Neural cell (in vitro differentiated cells): ENCODE measurements around the gene SPRN. TPM values are rescaled to one million over a fixed set of nuclear protein-coding genes. Genes with fewer than 3 reads are reported as not detected.

Experiments
- H2AFZ ChIP-seq: fragments of 200-600, 300-800 bp; sonication (generic), shearing (Covaris generic); 2 replicates; pipeline ENCODE4 v1.6.0; 2014; ENCODE audit warnings: low read depth, mild to moderate bottlenecking, antibody characterized with exemption, low read length, moderate library complexity
- H3F3A ChIP-seq: fragments of 200-600 bp; shearing (Covaris generic); 2 replicates; pipeline ENCODE4 v1.6.1; 2016; ENCODE audit warnings: mild to moderate bottlenecking, moderate library complexity, mixed read lengths, antibody characterized with exemption, low read length; ENCODE audit not compliant: insufficient read depth, poor library complexity, severe bottlenecking
- H3K27ac ChIP-seq: fragments of 200-600, 300-800 bp; sonication (generic), shearing (Covaris generic); 2 replicates; pipeline ENCODE4 v1.5.1; 2014; ENCODE audit warnings: mild to moderate bottlenecking, low read length, moderate library complexity
- H3K27me3 ChIP-seq: fragments of 300-800, 200-600 bp; sonication (generic), shearing (Covaris generic); 2 replicates; pipeline ENCODE4 v1.6.0; 2014; ENCODE audit warnings: mild to moderate bottlenecking, low read depth, low read length, moderate library complexity; ENCODE audit not compliant: insufficient read depth
- H3K36me3 ChIP-seq: fragments of 300-800, 200-600 bp; sonication (generic), shearing (Covaris generic); 2 replicates; pipeline ENCODE4 v1.5.1; 2014; ENCODE audit warnings: mild to moderate bottlenecking, antibody characterized with exemption, low read length, moderate library complexity; ENCODE audit not compliant: insufficient read depth
- H3K4me2 ChIP-seq: fragments of 300-800, 200-600 bp; sonication (generic), shearing (Covaris generic); 2 replicates; pipeline ENCODE4 v1.6.0; 2014; ENCODE audit warnings: mild to moderate bottlenecking, low read length
- H3K4me3 ChIP-seq: fragments of 300-800, 200-600 bp; sonication (generic), shearing (Covaris generic); 2 replicates; pipeline ENCODE4 v1.5.1; 2014; ENCODE audit warnings: mild to moderate bottlenecking, low read length, moderate library complexity
- H3K79me2 ChIP-seq: fragments of 200-600 bp; shearing (Covaris generic); replicated peaks from 2 replicates; pipeline ENCODE4 v1.6.0; 2014; ENCODE audit warnings: mild to moderate bottlenecking, low read length, moderate library complexity; ENCODE audit not compliant: insufficient read depth
- H3K9ac ChIP-seq: fragments of 300-800, 200-600 bp; sonication (generic), shearing (Covaris generic); 2 replicates; pipeline ENCODE4 v1.6.1; 2016; ENCODE audit warnings: mild to moderate bottlenecking, low read length, mixed read lengths
- H3K9me2 ChIP-seq: fragments of 200-600 bp; shearing (Covaris generic); 2 replicates; pipeline ENCODE4 v1.6.1; 2016; ENCODE audit warnings: mild to moderate bottlenecking, low read length, mixed read lengths; ENCODE audit not compliant: insufficient read depth
- H3K9me3 ChIP-seq: fragments of 200-600, 300-800 bp; sonication (generic), shearing (Covaris generic); 2 replicates; pipeline ENCODE4 v1.6.1; 2016; ENCODE audit warnings: mild to moderate bottlenecking, mixed run types, low read length, moderate library complexity, mixed read lengths
- H4K20me1 ChIP-seq: fragments of 200-600 bp; shearing (Covaris generic); 2 replicates; pipeline ENCODE4 v1.6.1; 2016; ENCODE audit warnings: mild to moderate bottlenecking, mixed run types; ENCODE audit not compliant: insufficient read depth
- EP300 ChIP-seq: fragments of 450-650 bp; conservative IDR thresholded peaks from 2 replicates; pipeline ENCODE4 v1.6.1; 2014; ENCODE audit warnings: antibody characterized with exemption, mild to moderate bottlenecking, moderate library complexity; ENCODE audit not compliant: poor library complexity, severe bottlenecking
- EZH2 ChIP-seq: fragments of 200-600, 300-800 bp; shearing (Covaris generic), sonication (generic); IDR thresholded peaks from 2 replicates; pipeline ENCODE4 v1.6.1; 2014; ENCODE audit warnings: antibody characterized with exemption, low read length, borderline replicate concordance, mild to moderate bottlenecking; ENCODE audit not compliant: insufficient read depth, poor library complexity, severe bottlenecking
- MXI1 ChIP-seq: fragments of 450-650 bp; conservative IDR thresholded peaks from 2 replicates; pipeline ENCODE4 v1.6.1; 2014; ENCODE audit warnings: antibody characterized with exemption, mild to moderate bottlenecking; ENCODE audit not compliant: poor library complexity, severe bottlenecking
- POLR2AphosphoS5 ChIP-seq: IDR thresholded peaks from 2 replicates; pipeline ENCODE4 v1.6.1; 2012
- RAD21 ChIP-seq: fragments of 450-650 bp; conservative IDR thresholded peaks from 2 replicates; pipeline ENCODE4 v1.6.1; 2014; ENCODE audit warnings: antibody characterized with exemption, mild to moderate bottlenecking, moderate library complexity
- REST ChIP-seq: IDR thresholded peaks from 2 replicates; pipeline ENCODE4 v1.6.1; 2012; ENCODE audit warnings: borderline replicate concordance
- SMC3 ChIP-seq: fragments of 450-650 bp; conservative IDR thresholded peaks from 2 replicates; pipeline ENCODE4 v1.6.1; 2014; ENCODE audit warnings: antibody characterized with exemption, mild to moderate bottlenecking, moderate library complexity; ENCODE audit not compliant: poor library complexity
- TAF1 ChIP-seq: IDR thresholded peaks from 2 replicates; pipeline ENCODE4 v1.6.1; 2012; ENCODE audit warnings: low read depth
- polyA plus RNA-seq: library from polyadenylated mRNA; depleted of rRNA; stranded (reverse); fragments of >200 nt; gene quantifications from 2 replicates; pipeline ENCODE4 v1.2.3, GENCODE V29; 2014
- TF ChIP-seq, protein P1 (sequence below): fragments of 450-650 bp; IDR thresholded peaks from 2 replicates; pipeline ENCODE4 v1.5.1; 2014; ENCODE audit warnings: antibody characterized with exemption, mild to moderate bottlenecking, moderate library complexity; ENCODE audit not compliant: poor library complexity, severe bottlenecking

Gene SPRN
- polyA plus RNA-seq, 1 donor from 2014 or later: 1.1 TPM

DNA sequence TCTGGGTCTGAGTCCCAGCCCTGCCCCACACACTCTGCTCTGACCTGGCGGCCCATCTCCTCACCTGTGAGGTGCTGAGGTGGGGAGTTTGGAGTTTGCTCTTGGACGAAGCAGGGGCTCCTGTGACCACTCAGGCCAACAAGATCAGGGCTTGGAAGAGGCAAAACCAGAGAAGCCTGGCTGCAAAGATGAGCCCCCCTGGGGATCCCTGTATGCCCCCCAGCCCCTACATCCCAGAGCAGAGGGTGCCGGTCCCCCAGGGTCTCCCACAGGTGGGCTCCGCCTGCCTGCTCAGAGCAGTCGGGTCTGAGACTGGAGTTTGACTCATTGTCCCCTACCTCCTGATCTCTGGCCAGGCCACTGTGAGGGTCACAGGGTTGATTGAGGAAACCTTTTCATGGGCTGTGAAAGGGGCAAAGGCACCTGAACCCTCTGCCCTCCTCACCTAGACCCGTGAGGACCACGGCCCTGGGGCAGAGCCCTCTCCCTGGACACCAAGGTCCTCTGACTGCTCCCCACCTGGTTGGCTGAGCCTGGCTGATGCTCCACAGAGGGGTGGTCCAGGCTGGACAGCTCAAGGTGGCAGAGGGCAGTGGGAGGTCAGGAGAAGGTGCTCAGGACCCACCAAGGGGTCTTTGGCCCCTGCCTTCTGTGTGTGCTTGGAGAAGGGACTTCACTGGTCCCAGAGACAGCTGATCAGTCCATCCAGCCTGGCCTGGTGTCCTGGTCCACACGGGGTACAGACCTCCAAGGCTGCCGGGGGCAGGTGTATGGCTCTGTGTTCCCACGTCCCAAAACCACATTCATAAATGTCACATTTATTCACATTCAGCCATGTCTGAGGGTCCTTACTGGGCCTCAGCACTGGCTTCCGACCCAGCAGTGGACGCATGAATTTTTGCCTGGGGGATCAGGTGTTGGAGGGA, 20.2 kb upstream of the SPRN start:
- Histone ChIP-seq H2AFZ (no peak overlapping the region), H3K9me3 (peaks cover 17% of the 10 kb centered on the region), H3K27me3 (no peaks in the 10 kb centered on the region), H3F3A (no peaks in the 10 kb centered on the region), H3K9ac (no peak overlapping the region), H3K36me3 (no peaks in the 10 kb centered on the region), H3K4me2 (no peak overlapping the region), H3K79me2 (no peaks in the 10 kb centered on the region), H3K9me2 (no peaks in the 10 kb centered on the region), H4K20me1 (no peaks in the 10 kb centered on the region), H3K27ac (no peak overlapping the region), H3K4me3 (no peak overlapping the region)
- TF ChIP-seq EZH2 (no peak), TAF1 (no peak), RAD21 (no peak), MXI1 (no peak), REST (no peak), SMC3 (no peak), EP300 (no peak), POLR2AphosphoS5 (no peak)
- TF ChIP-seq, protein P1, sequence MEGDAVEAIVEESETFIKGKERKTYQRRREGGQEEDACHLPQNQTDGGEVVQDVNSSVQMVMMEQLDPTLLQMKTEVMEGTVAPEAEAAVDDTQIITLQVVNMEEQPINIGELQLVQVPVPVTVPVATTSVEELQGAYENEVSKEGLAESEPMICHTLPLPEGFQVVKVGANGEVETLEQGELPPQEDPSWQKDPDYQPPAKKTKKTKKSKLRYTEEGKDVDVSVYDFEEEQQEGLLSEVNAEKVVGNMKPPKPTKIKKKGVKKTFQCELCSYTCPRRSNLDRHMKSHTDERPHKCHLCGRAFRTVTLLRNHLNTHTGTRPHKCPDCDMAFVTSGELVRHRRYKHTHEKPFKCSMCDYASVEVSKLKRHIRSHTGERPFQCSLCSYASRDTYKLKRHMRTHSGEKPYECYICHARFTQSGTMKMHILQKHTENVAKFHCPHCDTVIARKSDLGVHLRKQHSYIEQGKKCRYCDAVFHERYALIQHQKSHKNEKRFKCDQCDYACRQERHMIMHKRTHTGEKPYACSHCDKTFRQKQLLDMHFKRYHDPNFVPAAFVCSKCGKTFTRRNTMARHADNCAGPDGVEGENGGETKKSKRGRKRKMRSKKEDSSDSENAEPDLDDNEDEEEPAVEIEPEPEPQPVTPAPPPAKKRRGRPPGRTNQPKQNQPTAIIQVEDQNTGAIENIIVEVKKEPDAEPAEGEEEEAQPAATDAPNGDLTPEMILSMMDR: no peak

DNA sequence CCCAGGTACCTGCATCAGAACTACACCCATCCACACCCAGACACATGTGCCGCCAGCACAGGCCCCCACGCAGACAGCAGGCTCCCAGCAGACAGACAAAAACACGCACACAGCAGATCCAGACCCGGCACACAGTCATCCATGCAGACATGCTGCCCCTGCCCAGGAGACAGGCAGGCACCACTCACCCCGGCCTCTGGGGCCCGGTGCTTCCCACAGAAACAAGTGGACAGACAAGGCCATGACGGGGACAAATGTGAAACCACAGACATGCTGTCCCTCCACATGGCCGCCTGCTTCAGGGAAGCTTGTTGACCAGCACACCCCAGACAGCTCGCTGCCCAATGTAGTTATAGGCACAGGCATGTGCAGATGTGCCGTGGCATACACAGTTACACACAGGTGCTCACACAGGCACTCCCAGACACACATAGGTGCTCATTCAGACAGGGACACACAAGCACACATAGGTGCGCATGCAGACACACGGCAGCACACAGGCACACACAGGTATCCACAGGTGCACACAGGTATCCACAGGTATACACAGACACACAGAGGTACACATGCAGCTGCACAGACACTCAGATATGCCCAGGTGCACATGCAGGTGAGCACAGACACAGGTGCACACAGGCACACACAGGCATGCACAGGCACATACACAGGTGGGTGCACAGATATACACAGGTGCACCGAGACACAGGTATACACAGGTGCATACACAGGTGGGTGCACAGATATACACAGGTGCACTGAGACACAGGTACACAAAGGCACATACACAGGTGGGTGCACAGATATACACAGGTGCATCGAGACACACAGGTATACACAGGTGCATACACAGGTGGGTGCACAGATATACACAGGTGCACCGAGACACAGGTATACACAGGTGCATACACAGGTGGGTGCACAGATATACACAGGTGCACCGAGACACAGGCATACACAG, 18.8 kb upstream of the SPRN start:
- H3F3A ChIP-seq: no peaks in the 10 kb centered on the region
- no peak overlapping the region for H3K4me2 ChIP-seq
- no peaks in the 10 kb centered on the region for H3K79me2 ChIP-seq
- no peaks in the 10 kb centered on the region for H3K27me3 ChIP-seq
- TF ChIP-seq, protein P1: no peak
- no peaks in the 10 kb centered on the region for H4K20me1 ChIP-seq
- no peaks in the 10 kb centered on the region for H3K9me2 ChIP-seq
- H3K9ac ChIP-seq: no peak overlapping the region
- H3K27ac ChIP-seq: no peak overlapping the region
- no peak overlapping the region for H2AFZ ChIP-seq
- no peaks in the 10 kb centered on the region for H3K36me3 ChIP-seq
- H3K9me3 ChIP-seq: peaks cover 9% of the 10 kb centered on the region
- H3K4me3 ChIP-seq: no peak overlapping the region
